ENCODE results near the gene TRIM65. TPM values are rescaled to one million over a fixed set of nuclear protein-coding genes. Genes with fewer than 3 reads are reported as not detected.

Gene TRIM65
- total and polyA plus RNA-seq, 2 of the 13 experiments (the other 11 are each of a cell fraction or from before 2014, with no cell fraction given), result 10.3 to 22.4 TPM

DNA sequence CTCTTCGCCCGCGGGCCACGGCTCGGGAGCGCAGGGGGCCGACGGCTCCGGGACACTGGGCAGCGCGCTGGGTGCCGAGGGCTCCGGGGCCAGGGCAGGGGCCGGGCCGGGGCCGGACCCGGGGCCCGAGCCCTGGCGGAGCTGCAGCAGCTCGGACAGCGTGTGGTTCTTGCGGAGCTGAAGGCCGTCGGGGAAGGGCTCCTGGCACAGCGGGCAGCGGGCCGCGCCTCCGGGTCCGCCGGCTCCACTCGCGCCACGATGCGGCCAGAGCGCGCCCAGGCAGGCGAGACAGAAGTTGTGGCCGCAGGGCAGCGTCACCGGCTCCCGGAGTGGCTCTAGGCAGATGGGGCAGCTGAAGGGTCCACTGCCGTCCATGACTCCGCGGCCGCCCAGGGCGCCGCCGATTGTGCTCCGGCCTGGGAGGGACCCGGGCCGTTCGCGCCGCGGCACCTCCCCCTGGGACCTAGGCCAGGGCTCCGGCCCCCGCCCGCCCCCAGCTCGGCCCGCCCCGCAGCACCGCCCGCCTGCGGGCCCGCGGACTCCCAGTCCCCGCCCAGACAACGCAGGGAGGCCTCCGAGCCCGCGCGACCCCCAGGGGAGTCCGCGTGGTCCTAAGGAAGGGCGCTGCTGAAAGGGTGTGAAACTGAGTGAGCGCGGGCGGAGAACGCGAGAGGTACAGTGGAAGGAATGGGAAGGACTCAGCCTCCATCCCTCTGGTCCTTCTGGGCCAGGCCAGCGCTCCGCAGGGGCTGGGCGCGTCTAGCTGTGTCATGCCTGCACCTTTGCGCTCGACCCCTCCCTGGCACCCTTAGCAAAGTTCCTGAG, 18.4 kb downstream of the TRIM65 start, which contains the start of gene TRIM47 (continued):
- TF ChIP-seq ZNF280B (CRISPR knock-in tag; IDR thresholded peaks at IDR 0.05; ENCODE audit: borderline replicate concordance) (peak; percentile 80), ZNF253 (CRISPR knock-in tag; IDR thresholded peaks at IDR 0.05; ENCODE audit: borderline replicate concordance) (no peak), POLR2A (IDR thresholded peaks at IDR 0.05; ENCODE audit: insufficient read depth in 1 of 2, low read depth in 2 of 2, low read length in 2 of 2) (peak in 1 of 2 experiments; percentile 86; a peak in 2 of 4 replicates), ZNF317 (CRISPR knock-in tag; IDR thresholded peaks at IDR 0.05) (peak; percentile 70), SMARCC2 (IDR thresholded peaks at IDR 0.05) (no peak), ZNF350 (CRISPR knock-in tag; IDR thresholded peaks at IDR 0.05; ENCODE audit: borderline replicate concordance, low read depth) (peak; percentile 49; the same call in 1 of the 2 replicates), REPIN1 (CRISPR knock-in tag; IDR thresholded peaks at IDR 0.05; ENCODE audit: borderline replicate concordance, low read depth) (peak; percentile 81), SNAI1 (CRISPR knock-in tag; IDR thresholded peaks at IDR 0.05; ENCODE audit: borderline replicate concordance) (0 out of 2 replicates have a peak, but pooled peaks have one; percentile 61), GATAD2A (CRISPR knock-in tag; IDR thresholded peaks at IDR 0.05) (peak; percentile 77), DRAP1 (CRISPR knock-in tag; IDR thresholded peaks at IDR 0.05) (0 out of 2 replicates have a peak, but pooled peaks have one; percentile 30), ZNF652 (CRISPR knock-in tag; IDR thresholded peaks at IDR 0.05; ENCODE audit: borderline replicate concordance, low read depth) (peak; percentile 70), RFX3 (CRISPR knock-in tag; IDR thresholded peaks at IDR 0.05) (no peak), ADNP (CRISPR knock-in tag; IDR thresholded peaks at IDR 0.05) (peak; percentile 75; the same call in 1 of the 2 replicates), ZNF354B (CRISPR knock-in tag; IDR thresholded peaks at IDR 0.05) (0 out of 2 replicates have a peak, but pooled peaks have one; percentile 59), ZNF574 (CRISPR knock-in tag; IDR thresholded peaks at IDR 0.05) (peak; percentile 78), ZSCAN25 (CRISPR knock-in tag; IDR thresholded peaks at IDR 0.05) (peak; percentile 43), ZNF564 (CRISPR knock-in tag; IDR thresholded peaks at IDR 0.05) (peak; percentile 7; the same call in 1 of the 2 replicates), NCOA1 (CRISPR knock-in tag; IDR thresholded peaks at IDR 0.05) (peak; percentile 43; the same call in 1 of the 2 replicates), ZNF484 (CRISPR knock-in tag; IDR thresholded peaks at IDR 0.05; ENCODE audit: borderline replicate concordance, low read depth) (no peak), ZNF205 (CRISPR knock-in tag; IDR thresholded peaks at IDR 0.05) (peak; percentile 81)
- TF ChIP-seq, protein P1, sequence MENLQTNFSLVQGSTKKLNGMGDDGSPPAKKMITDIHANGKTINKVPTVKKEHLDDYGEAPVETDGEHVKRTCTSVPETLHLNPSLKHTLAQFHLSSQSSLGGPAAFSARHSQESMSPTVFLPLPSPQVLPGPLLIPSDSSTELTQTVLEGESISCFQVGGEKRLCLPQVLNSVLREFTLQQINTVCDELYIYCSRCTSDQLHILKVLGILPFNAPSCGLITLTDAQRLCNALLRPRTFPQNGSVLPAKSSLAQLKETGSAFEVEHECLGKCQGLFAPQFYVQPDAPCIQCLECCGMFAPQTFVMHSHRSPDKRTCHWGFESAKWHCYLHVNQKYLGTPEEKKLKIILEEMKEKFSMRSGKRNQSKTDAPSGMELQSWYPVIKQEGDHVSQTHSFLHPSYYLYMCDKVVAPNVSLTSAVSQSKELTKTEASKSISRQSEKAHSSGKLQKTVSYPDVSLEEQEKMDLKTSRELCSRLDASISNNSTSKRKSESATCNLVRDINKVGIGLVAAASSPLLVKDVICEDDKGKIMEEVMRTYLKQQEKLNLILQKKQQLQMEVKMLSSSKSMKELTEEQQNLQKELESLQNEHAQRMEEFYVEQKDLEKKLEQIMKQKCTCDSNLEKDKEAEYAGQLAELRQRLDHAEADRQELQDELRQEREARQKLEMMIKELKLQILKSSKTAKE (CRISPR knock-in tag; IDR thresholded peaks at IDR 0.05; ENCODE audit: borderline replicate concordance), result no peak

Measured in HepG2 (cell line).